ENCODE measurements around the gene TNFRSF1A. TPM values are rescaled to one million over a fixed set of nuclear protein-coding genes. Genes with fewer than 3 reads are reported as not detected.

TNFRSF1A gene
- 100 to 1,000 TPM; 140 to 170 TPM for total RNA-seq
- long read RNA-seq, transcript TNFRSF1A-201 (10 exons, 2,223 nt) = major isoform, 52 of 79 reads
- long read RNA-seq, partial matches to known transcripts = 16 of 79 reads
- long read RNA-seq, other reads (novel, unspliced or antisense) = 9 of 79 reads

- peak; percentile 63 for ATAC-seq
- intact Hi-C loops (cut with DNase I, micrococcal nuclease) = no loop called here
- DNase-seq = peak; percentile 75 to 86
Observed at GRCh38 chr12:6341417-6342139, at the start of gene TNFRSF1A. TSS of gene TNFRSF1A (minus strand) at chr12:6342076. CDS start at chr12:6341814, 262 bp downstream.

GRCh38 chr12:6391013-6391412 is 49.1 kb upstream of the TNFRSF1A start:
- DNase-seq (no peak), ATAC-seq (no peak)
- intact Hi-C loops (cut with DNase I, micrococcal nuclease) = no loop called here

GRCh38 chr12:6390084-6390799 is 48.4 kb upstream of the TNFRSF1A start:
- intact Hi-C loops (cut with DNase I, micrococcal nuclease) = no loop called here
- ATAC-seq (peak; percentile 29), DNase-seq (peak; percentile 62 to 70)

- intact Hi-C loops (cut with DNase I, micrococcal nuclease) = no loop called here
- DNase-seq (no peak), ATAC-seq (no peak)
Observed at GRCh38 chr12:6387541-6387940, 45.7 kb upstream of the TNFRSF1A start.

GRCh38 chr12:6386491-6386890 is 44.6 kb upstream of the TNFRSF1A start:
- intact Hi-C loops (cut with DNase I, micrococcal nuclease) = no loop called here
- ATAC-seq = no peak

GRCh38 chr12:6386038-6386437 is 44.2 kb upstream of the TNFRSF1A start:
- intact Hi-C loops (cut with DNase I, micrococcal nuclease) = no loop called here
- ATAC-seq (no peak), DNase-seq (no peak)

More at GRCh38 chr12:6386491-6386890, 44.6 kb upstream of the TNFRSF1A start:
- DNase-seq = no peak

- ATAC-seq (peak; percentile 34), DNase-seq (peak in 1 of 2 donors; percentile 55)
- intact Hi-C loops (cut with DNase I, micrococcal nuclease) = no loop called here
Observed at GRCh38 chr12:6384499-6385436, 42.9 kb upstream of the TNFRSF1A start.

- intact Hi-C loops (cut with DNase I, micrococcal nuclease) = no loop called here
- DNase-seq (peak; percentile 95 to 97), ATAC-seq (peak; percentile 93)
Observed at GRCh38 chr12:6383572-6384498, 42.0 kb upstream of the TNFRSF1A start, which contains the start of gene LTBR. TSS of gene LTBR (plus strand) at chr12:6384162. CDS start at chr12:6384359, 197 bp downstream.

GRCh38 chr12:6382982-6383381 is 41.1 kb upstream of the TNFRSF1A start:
- no peak for ATAC-seq
- intact Hi-C loops (cut with DNase I, micrococcal nuclease) = no loop called here
- DNase-seq = no peak

GRCh38 chr12:6382371-6382770 is 40.5 kb upstream of the TNFRSF1A start:
- intact Hi-C loops (cut with DNase I, micrococcal nuclease) = no loop called here
- DNase-seq = no peak
- no peak for ATAC-seq

GRCh38 chr12:6380141-6381121 is 38.6 kb upstream of the TNFRSF1A start:
- intact Hi-C loops (cut with DNase I, micrococcal nuclease) = no loop called here
- ATAC-seq (no peak), DNase-seq (no peak)

- intact Hi-C loops (cut with DNase I, micrococcal nuclease) = no loop called here
- DNase-seq (peak in 1 of 2 donors; percentile 32), ATAC-seq (no peak)
Observed at GRCh38 chr12:6378709-6379472, 37.0 kb upstream of the TNFRSF1A start.

GRCh38 chr12:6377667-6377994 is 35.8 kb upstream of the TNFRSF1A start:
- ATAC-seq = peak; percentile 36
- intact Hi-C loops (cut with DNase I, micrococcal nuclease) = no loop called here
- peak; percentile 64 to 82 for DNase-seq

- ATAC-seq (no peak), DNase-seq (no peak)
- intact Hi-C loops (cut with DNase I, micrococcal nuclease) = no loop called here
Observed at GRCh38 chr12:6376870-6377666, 35.2 kb upstream of the TNFRSF1A start.
